HFFc6 (cell line): ENCODE data around the gene DEGS2. TPM values are rescaled to one million over a fixed set of nuclear protein-coding genes. Genes with fewer than 3 reads are reported as not detected.

Experiments
- DNase-seq: peaks from one replicate; pipeline ENCODE4 v3.0.0-alpha.2; 2018
- H3K27ac Mint-ChIP-seq: 2 replicates; pipeline ENCODE4 v1.8.0; 2020; ENCODE audit warnings: mild to moderate bottlenecking, mixed read lengths
- H3K27me3 Mint-ChIP-seq: 2 replicates; pipeline ENCODE4 v1.8.0; 2021; ENCODE audit warnings: mild to moderate bottlenecking, moderate library complexity, mixed read lengths; ENCODE audit not compliant: insufficient read depth
- H3K36me3 Mint-ChIP-seq: 2 replicates; pipeline ENCODE4 v1.8.0; 2021; ENCODE audit warnings: low read depth, mixed read lengths
- H3K4me1 Mint-ChIP-seq: 2 replicates; pipeline ENCODE4 v1.8.0; 2020; ENCODE audit warnings: low read depth, mixed read lengths
- H3K4me3 Mint-ChIP-seq: 2 replicates; pipeline ENCODE4 v1.8.0; 2020; ENCODE audit warnings: mild to moderate bottlenecking, moderate library complexity, mixed read lengths
- H3K9me3 Mint-ChIP-seq: 2 replicates; pipeline ENCODE4 v1.8.0; 2020; ENCODE audit warnings: mild to moderate bottlenecking, mixed read lengths
- total RNA-seq, 6 experiments: library from RNA; stranded (reverse); fragmentation: NEBNext Ultra II Directional; extraction: Animal tissue kit (Norgen Biotek cat#: 25700); gene quantifications; 2 replicates in 1 of 6; 3 replicates in 5 of 6; pipeline ENCODE4 v1.2.3, GENCODE V29; 2021
- TF ChIP-seq, protein P1 (sequence below): fragments of 200-600 bp; sonication (generic); IDR thresholded peaks from 2 replicates; pipeline ENCODE4 v1.5.0; 2021; ENCODE audit warnings: antibody characterized with exemption, mild to moderate bottlenecking

DEGS2 gene
- total RNA-seq, 6 experiments from 2014 or later: not detected

DNA sequence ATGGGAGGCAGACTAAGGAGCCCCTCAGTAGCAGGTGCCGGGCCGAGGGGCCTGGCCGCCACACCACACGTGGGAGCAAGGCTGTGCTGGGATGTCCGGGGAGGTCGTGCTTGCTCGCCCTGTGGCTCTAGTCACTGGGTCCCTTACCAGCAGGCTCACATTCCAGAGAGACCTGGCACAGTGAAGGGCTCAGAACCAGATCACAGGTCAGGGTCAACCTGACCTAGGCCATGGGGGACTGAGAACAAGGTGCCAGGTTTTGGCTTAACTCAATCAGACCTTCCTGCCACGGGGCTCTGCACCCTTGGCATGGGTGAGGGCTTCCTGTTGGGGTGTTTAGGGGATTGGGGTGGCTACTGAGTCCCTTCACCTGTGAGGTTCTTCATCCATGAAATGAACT lies 22.3 kb downstream of the DEGS2 start:
- Mint-ChIP-seq H3K9me3 (no peaks in the 10 kb centered on the region), H3K27me3 (peaks cover 24% of the 10 kb centered on the region), H3K27ac (no peak overlapping the region), H3K4me3 (no peak overlapping the region), H3K36me3 (no peaks in the 10 kb centered on the region), H3K4me1 (no peaks in the 10 kb centered on the region; the same call in 1 of the 2 replicates)
- TF ChIP-seq, protein P1, sequence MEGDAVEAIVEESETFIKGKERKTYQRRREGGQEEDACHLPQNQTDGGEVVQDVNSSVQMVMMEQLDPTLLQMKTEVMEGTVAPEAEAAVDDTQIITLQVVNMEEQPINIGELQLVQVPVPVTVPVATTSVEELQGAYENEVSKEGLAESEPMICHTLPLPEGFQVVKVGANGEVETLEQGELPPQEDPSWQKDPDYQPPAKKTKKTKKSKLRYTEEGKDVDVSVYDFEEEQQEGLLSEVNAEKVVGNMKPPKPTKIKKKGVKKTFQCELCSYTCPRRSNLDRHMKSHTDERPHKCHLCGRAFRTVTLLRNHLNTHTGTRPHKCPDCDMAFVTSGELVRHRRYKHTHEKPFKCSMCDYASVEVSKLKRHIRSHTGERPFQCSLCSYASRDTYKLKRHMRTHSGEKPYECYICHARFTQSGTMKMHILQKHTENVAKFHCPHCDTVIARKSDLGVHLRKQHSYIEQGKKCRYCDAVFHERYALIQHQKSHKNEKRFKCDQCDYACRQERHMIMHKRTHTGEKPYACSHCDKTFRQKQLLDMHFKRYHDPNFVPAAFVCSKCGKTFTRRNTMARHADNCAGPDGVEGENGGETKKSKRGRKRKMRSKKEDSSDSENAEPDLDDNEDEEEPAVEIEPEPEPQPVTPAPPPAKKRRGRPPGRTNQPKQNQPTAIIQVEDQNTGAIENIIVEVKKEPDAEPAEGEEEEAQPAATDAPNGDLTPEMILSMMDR: no peak
- DNase-seq: no peak

DNA sequence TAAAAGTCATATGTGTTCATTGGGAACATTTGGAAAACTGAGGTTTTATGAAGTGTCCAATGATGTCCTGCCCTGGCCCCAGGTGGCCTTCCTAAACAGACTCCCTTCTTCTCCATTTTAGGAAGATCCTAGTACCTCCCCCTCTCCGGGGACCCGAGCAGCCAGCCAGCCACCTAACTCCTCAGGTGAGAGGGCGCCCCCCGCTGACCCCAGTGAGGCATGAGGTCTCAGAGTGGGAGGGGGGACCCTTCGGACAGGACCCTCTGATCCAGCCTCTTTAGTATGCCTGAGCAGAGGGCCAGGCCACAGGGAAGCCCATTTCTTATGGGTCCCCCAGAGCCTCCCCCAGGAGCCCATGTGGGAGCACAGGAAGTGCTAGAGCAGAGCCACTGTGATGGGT lies 23.7 kb downstream of the DEGS2 start:
- no peak for DNase-seq
- H3K36me3 Mint-ChIP-seq: no peaks in the 10 kb centered on the region
- H3K27me3 Mint-ChIP-seq: peaks cover 25% of the 10 kb centered on the region
- TF ChIP-seq, protein P1: no peak
- H3K27ac Mint-ChIP-seq: no peak overlapping the region
- H3K4me1 Mint-ChIP-seq: no peaks in the 10 kb centered on the region; the same call in 1 of the 2 replicates
- H3K4me3 Mint-ChIP-seq: no peak overlapping the region
- no peaks in the 10 kb centered on the region for H3K9me3 Mint-ChIP-seq

DNA sequence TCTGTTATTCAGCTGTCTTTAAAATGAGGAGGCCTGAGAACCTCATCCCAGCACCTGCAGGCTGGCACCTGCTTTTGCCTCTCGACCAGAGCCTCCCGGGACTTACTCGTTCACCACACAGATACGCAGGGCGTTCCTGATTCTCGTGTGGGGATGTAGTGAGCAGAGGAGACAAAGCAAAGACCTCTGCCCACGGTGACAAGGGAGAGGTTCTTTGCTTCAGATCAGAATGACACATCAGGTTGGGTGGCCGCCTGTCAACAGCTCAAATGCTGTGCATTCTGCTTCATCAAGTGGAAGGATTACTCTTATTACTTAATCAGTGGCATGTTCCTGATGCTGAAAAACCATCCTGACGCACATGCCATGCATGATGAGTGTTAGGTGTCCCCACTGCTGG lies 24.4 kb downstream of the DEGS2 start:
- no peaks in the 10 kb centered on the region for H3K36me3 Mint-ChIP-seq

DNA sequence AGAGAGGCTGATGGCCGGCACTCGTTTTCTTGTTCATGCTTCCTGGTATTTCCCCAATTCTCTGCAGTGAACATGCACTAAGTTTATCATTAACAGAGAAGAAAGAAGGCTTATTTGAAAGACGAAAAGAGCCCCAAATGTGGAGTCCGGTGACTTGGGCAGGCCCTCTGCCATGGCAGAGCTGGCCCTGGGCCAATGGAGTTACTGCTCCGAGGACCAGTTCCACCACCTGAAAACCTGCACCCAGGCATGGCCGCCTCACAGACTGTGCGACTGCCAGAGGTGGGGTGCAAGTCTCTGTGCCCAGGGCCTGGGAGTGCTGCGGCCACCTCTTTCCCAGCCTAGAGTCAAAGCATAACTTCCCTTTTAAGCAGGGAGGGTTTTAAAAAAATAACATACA lies 24.9 kb downstream of the DEGS2 start:
- H3K4me3 Mint-ChIP-seq: no peak overlapping the region
- TF ChIP-seq, protein P1: no peak
- H3K27me3 Mint-ChIP-seq: peaks cover 19% of the 10 kb centered on the region
- no peaks in the 10 kb centered on the region for H3K36me3 Mint-ChIP-seq
- H3K4me1 Mint-ChIP-seq: no peaks in the 10 kb centered on the region; the same call in 1 of the 2 replicates
- no peaks in the 10 kb centered on the region for H3K9me3 Mint-ChIP-seq
- H3K27ac Mint-ChIP-seq: no peak overlapping the region
- no peak for DNase-seq

More for the DNA sequence above, 24.4 kb downstream of the DEGS2 start:
- DNase-seq: no peak
- H3K4me3 Mint-ChIP-seq: no peak overlapping the region
- H3K9me3 Mint-ChIP-seq: no peaks in the 10 kb centered on the region
- TF ChIP-seq, protein P1: no peak
- no peaks in the 10 kb centered on the region; the same call in 1 of the 2 replicates for H3K4me1 Mint-ChIP-seq
- no peak overlapping the region for H3K27ac Mint-ChIP-seq
- H3K27me3 Mint-ChIP-seq: peaks cover 20% of the 10 kb centered on the region

DNA sequence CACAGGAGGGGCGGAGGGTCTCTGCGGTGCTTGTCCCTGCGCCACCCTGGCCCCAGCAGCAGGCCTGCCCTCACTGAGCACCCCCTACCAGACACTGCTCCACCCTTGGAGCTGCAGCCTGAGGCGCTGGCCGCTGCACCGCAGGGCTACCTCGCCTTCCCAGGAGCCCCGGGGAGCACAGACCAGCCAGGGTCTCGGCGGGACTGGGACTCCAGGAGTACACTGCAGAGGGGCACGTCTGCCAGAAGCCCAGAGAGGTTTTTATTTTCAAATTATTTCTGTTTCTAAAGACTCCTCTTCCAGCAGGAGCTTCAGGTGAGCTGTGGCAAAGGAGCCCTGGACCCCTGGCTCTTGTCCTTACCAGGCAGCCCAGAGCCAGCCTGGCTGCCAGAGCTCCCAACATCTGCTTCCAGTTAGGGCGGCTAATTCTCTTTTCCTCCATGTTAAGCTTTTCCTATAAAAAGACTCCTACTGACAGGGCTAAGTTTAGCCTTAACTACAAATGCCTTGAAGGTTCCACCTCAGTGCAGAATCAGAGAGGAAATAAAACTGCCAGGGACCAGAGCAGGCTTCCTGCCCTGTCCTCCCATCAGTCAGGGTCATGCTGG lies 26.4 kb downstream of the DEGS2 start:
- no peak for DNase-seq
- TF ChIP-seq, protein P1: no peak
- no peaks in the 10 kb centered on the region; the same call in 1 of the 2 replicates for H3K4me1 Mint-ChIP-seq
- no peaks in the 10 kb centered on the region for H3K36me3 Mint-ChIP-seq
- H3K9me3 Mint-ChIP-seq: no peaks in the 10 kb centered on the region
- H3K27me3 Mint-ChIP-seq: peaks cover 18% of the 10 kb centered on the region
- H3K4me3 Mint-ChIP-seq: no peak overlapping the region
- H3K27ac Mint-ChIP-seq: no peak overlapping the region
